GM23338 (cell line): ENCODE measurements around the gene REEP1. TPM values are rescaled to one million over a fixed set of nuclear protein-coding genes. Genes with fewer than 3 reads are reported as not detected.

ENCODE experiments used
- ATAC-seq: fragments of 200-7000 bp; cut with Tn5 transposase; 3 replicates; pipeline ENCODE4 v1.9.1; 2020
- DNase-seq: peaks from one replicate; pipeline ENCODE4 v3.0.0-alpha.2; 2015; ENCODE audit warnings: low spot score
- H2AFZ ChIP-seq: fragments of 200-600 bp; sonication (generic); 2 replicates; pipeline ENCODE4 v1.8.0; 2016; ENCODE audit warnings: antibody characterized with exemption, mild to moderate bottlenecking, moderate library complexity
- H3F3A ChIP-seq: fragments of 200-600 bp; sonication (generic); replicated peaks from 2 replicates; pipeline ENCODE4 v1.8.0; 2017; ENCODE audit warnings: antibody characterized with exemption, mixed run types, low read depth
- H3K27ac ChIP-seq: fragments of 200-600 bp; sonication (generic); 2 replicates; pipeline ENCODE4 v1.6.1; 2016; ENCODE audit warnings: low read depth
- H3K27me3 ChIP-seq: fragments of 200-600 bp; sonication (generic); 2 replicates; pipeline ENCODE4 v1.8.0; 2016; ENCODE audit warnings: mild to moderate bottlenecking, mixed run types, moderate library complexity; ENCODE audit not compliant: insufficient read depth
- H3K36me3 ChIP-seq: fragments of 200-600 bp; sonication (generic); 2 replicates; pipeline ENCODE4 v1.8.0; 2016; ENCODE audit warnings: mild to moderate bottlenecking; ENCODE audit not compliant: insufficient read depth
- H3K4me1 ChIP-seq: fragments of 200-600 bp; sonication (generic); 2 replicates; pipeline ENCODE4 v1.8.0; 2016; ENCODE audit warnings: mild to moderate bottlenecking, moderate library complexity; ENCODE audit not compliant: insufficient read depth
- H3K4me2 ChIP-seq: fragments of 200-600 bp; sonication (generic); 2 replicates; pipeline ENCODE4 v1.7.1; 2017; ENCODE audit warnings: mixed run types
- H3K4me3 ChIP-seq: fragments of 200-600 bp; sonication (generic); 2 replicates; pipeline ENCODE4 v1.6.1; 2016; ENCODE audit warnings: mixed run types
- H3K79me2 ChIP-seq: fragments of 200-600 bp; sonication (generic); replicated peaks from 2 replicates; pipeline ENCODE4 v1.8.0; 2017; ENCODE audit warnings: mild to moderate bottlenecking; ENCODE audit not compliant: insufficient read depth
- H3K9me2 ChIP-seq: fragments of 200-600 bp; sonication (generic); 2 replicates; pipeline ENCODE4 v1.8.0; 2017; ENCODE audit not compliant: insufficient read depth
- H4K20me1 ChIP-seq: fragments of 200-600 bp; sonication (generic); replicated peaks from 2 replicates; pipeline ENCODE4 v1.8.0; 2017; ENCODE audit warnings: mild to moderate bottlenecking; ENCODE audit not compliant: insufficient read depth
- H3K27ac Mint-ChIP-seq: 2 replicates; pipeline ENCODE4 v1.8.0; 2020; ENCODE audit warnings: inconsistent platforms, mild to moderate bottlenecking, moderate library complexity, mixed read lengths
- H3K27me3 Mint-ChIP-seq: 3 replicates; pipeline ENCODE4 v1.8.0; 2022; ENCODE audit warnings: low read depth, mild to moderate bottlenecking, moderate library complexity, mixed read lengths, inconsistent platforms; ENCODE audit not compliant: insufficient read depth, poor library complexity
- H3K36me3 Mint-ChIP-seq: 3 replicates; pipeline ENCODE4 v1.8.0; 2021; ENCODE audit warnings: low read depth, mild to moderate bottlenecking, inconsistent platforms, moderate library complexity, mixed read lengths
- H3K4me1 Mint-ChIP-seq: 3 replicates; pipeline ENCODE4 v1.8.0; 2020; ENCODE audit warnings: mild to moderate bottlenecking, inconsistent platforms, mixed read lengths
- H3K4me3 Mint-ChIP-seq: 3 replicates; pipeline ENCODE4 v1.8.0; 2021; ENCODE audit warnings: moderate library complexity, mild to moderate bottlenecking, inconsistent platforms, mixed read lengths
- H3K9me3 Mint-ChIP-seq: 3 replicates; pipeline ENCODE4 v1.8.0; 2020; ENCODE audit warnings: moderate library complexity, mild to moderate bottlenecking, inconsistent platforms, mixed read lengths
- CREB1 ChIP-seq: fragments of 250-450 bp; sonication (Bioruptor Pico); IDR thresholded peaks from 2 replicates; pipeline ENCODE4 v1.5.0; 2020; ENCODE audit warnings: low read depth, mild to moderate bottlenecking, moderate library complexity
- EZH2 ChIP-seq: fragments of 200-600 bp; sonication (generic); IDR thresholded peaks from one replicate; pipeline ENCODE4 v1.8.0; 2017; ENCODE audit warnings: antibody characterized with exemption, mild to moderate bottlenecking, low read depth; ENCODE audit not compliant: unreplicated experiment
- EZH2phosphoT487 ChIP-seq: fragments of 200-600 bp; sonication (generic); IDR thresholded peaks from one replicate; pipeline ENCODE4 v1.8.1; 2018; ENCODE audit warnings: antibody characterized with exemption; ENCODE audit not compliant: unreplicated experiment
- JUNB ChIP-seq: IDR thresholded peaks from one replicate; pipeline ENCODE4 v1.6.1; 2016; ENCODE audit warnings: antibody characterized with exemption; ENCODE audit not compliant: unreplicated experiment
- NANOG ChIP-seq: IDR thresholded peaks from 2 replicates; pipeline ENCODE4 v1.6.1; 2016; ENCODE audit warnings: antibody characterized with exemption, borderline replicate concordance
- POLR2AphosphoS5 ChIP-seq: IDR thresholded peaks from 2 replicates; pipeline ENCODE4 v1.6.1; 2016; ENCODE audit warnings: antibody characterized with exemption, low read depth
- STAT1 ChIP-seq: IDR thresholded peaks from one replicate; pipeline ENCODE4 v1.6.1; 2016; ENCODE audit warnings: antibody characterized with exemption; ENCODE audit not compliant: unreplicated experiment
- ZNF114 ChIP-seq: fragments of 250-450 bp; sonication (Bioruptor Pico); IDR thresholded peaks from 2 replicates; pipeline ENCODE4 v1.5.0; 2020; ENCODE audit warnings: mild to moderate bottlenecking, moderate library complexity
- ZNF331 ChIP-seq: fragments of 250-450 bp; sonication (Bioruptor Pico); IDR thresholded peaks from 2 replicates; pipeline ENCODE4 v1.5.0; 2020; ENCODE audit warnings: low read depth, mild to moderate bottlenecking, moderate library complexity
- polyA plus RNA-seq: library from polyadenylated mRNA; unstranded; fragments of >200 nt; fragmentation: Nextera tagmentation; extraction: Ambion mirVana; gene quantifications from 2 replicates; pipeline ENCODE4 v1.2.1, GENCODE V29; 2016
- total RNA-seq: library from RNA; depleted of rRNA; stranded (reverse); fragments of >200 nt; shearing (Covaris generic); gene quantifications from 2 replicates; pipeline ENCODE4 v1.2.3, GENCODE V29; 2014
- TF ChIP-seq, protein P1 (sequence below): IDR thresholded peaks from one replicate; pipeline ENCODE4 v1.6.1; 2018; ENCODE audit warnings: antibody characterized with exemption; ENCODE audit not compliant: unreplicated experiment
- TF ChIP-seq, protein P2 (sequence below): IDR thresholded peaks from 2 replicates; pipeline ENCODE4 v1.6.1; 2016; ENCODE audit warnings: antibody characterized with exemption
- TF ChIP-seq, protein P3 (sequence below), 2 experiments: fragments of 200-600 bp in 1 of 2; sonication (generic) in 1 of 2; conservative IDR thresholded peaks; 2 replicates each; pipeline versions ENCODE4 v1.5.1 to v1.6.1; 2016 to 2017; ENCODE audit warnings: antibody characterized with exemption in 2 of 2, low read depth in 2 of 2, mild to moderate bottlenecking in 2 of 2, moderate library complexity in 1 of 2
- TF ChIP-seq, protein P4 (sequence below): fragments of 250-450 bp; sonication (Bioruptor Pico); IDR thresholded peaks from 2 replicates; pipeline ENCODE4 v1.5.0; 2020; ENCODE audit warnings: mild to moderate bottlenecking, moderate library complexity

The REEP1 gene
- total and polyA plus RNA-seq, 2 experiments from 2014 or later: 1.6 to 1.8 TPM

DNA sequence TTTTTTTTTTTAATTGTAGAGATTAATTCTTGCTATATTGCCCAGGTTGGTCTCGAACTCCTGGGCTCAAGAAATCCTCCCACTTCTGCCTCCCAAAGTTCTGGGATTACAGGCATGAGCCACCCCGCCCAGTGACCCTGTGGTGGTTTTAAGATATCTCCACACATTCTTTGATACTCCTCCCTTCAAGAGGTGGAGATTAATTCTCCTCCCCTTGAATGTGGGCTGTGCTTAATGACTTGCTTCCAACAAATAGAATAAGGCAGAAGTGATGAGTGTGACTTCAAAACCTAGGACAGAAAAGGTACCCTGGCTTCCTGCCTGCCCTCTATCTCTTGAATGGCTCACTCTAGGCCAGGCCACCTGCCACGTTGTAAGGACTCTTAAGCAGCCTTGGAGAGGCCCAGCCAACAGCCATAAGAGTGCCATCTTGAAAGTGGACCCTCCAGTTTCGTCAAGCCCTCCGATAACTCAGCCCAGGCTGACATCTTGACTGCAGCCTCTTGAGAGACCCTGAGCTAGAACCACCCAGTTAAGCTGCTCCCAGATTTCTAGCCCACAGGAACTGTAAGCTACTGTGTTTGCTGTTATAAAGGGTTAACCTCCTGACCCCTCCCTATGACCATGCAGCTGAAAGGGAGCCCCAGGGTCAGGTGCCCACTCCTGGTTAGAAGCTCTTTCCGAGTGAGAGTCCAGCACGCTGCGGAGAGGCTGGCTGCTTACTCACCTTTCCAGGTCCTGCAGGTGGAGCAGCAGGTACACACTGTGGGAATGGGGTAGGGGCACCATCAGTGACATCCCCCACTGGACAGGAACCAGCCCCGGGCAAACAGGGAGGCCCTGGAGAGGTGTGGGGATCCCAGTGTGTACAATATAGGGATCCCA, 110.5 kb downstream of the REEP1 start:
- Histone ChIP-seq H3K4me3 (no peak overlapping the region), H3K9me2 (no peaks in the 10 kb centered on the region), H3K4me1 (no peaks in the 10 kb centered on the region), H3K79me2 (no peaks in the 10 kb centered on the region), H3K36me3 (no peaks in the 10 kb centered on the region), H3F3A (no peaks in the 10 kb centered on the region), H3K4me2 (no peak overlapping the region), H3K27me3 (no peaks in the 10 kb centered on the region), H2AFZ (no peak overlapping the region), H4K20me1 (no peaks in the 10 kb centered on the region), H3K27ac (no peak overlapping the region)
- no peak overlapping the region for H3K27ac Mint-ChIP-seq
- H3K27me3 Mint-ChIP-seq: peaks cover 10% of the 10 kb centered on the region
- no peaks in the 10 kb centered on the region for H3K36me3 Mint-ChIP-seq
- peaks cover 20% of the 10 kb centered on the region for H3K4me1 Mint-ChIP-seq
- H3K9me3 Mint-ChIP-seq: no peaks in the 10 kb centered on the region
- no peak for ATAC-seq
- DNase-seq: no peak
- no peak for TF ChIP-seq EZH2phosphoT487
- no peak for TF ChIP-seq ZNF114 (CRISPR knock-in tag)
- no peak for TF ChIP-seq EZH2
- no peak for TF ChIP-seq NANOG
- TF ChIP-seq STAT1: no peak
- no peak for TF ChIP-seq POLR2AphosphoS5
- TF ChIP-seq CREB1 (CRISPR knock-in tag): no peak
- TF ChIP-seq ZNF331 (CRISPR knock-in tag): no peak
- TF ChIP-seq JUNB: no peak
- TF ChIP-seq, protein P1, sequence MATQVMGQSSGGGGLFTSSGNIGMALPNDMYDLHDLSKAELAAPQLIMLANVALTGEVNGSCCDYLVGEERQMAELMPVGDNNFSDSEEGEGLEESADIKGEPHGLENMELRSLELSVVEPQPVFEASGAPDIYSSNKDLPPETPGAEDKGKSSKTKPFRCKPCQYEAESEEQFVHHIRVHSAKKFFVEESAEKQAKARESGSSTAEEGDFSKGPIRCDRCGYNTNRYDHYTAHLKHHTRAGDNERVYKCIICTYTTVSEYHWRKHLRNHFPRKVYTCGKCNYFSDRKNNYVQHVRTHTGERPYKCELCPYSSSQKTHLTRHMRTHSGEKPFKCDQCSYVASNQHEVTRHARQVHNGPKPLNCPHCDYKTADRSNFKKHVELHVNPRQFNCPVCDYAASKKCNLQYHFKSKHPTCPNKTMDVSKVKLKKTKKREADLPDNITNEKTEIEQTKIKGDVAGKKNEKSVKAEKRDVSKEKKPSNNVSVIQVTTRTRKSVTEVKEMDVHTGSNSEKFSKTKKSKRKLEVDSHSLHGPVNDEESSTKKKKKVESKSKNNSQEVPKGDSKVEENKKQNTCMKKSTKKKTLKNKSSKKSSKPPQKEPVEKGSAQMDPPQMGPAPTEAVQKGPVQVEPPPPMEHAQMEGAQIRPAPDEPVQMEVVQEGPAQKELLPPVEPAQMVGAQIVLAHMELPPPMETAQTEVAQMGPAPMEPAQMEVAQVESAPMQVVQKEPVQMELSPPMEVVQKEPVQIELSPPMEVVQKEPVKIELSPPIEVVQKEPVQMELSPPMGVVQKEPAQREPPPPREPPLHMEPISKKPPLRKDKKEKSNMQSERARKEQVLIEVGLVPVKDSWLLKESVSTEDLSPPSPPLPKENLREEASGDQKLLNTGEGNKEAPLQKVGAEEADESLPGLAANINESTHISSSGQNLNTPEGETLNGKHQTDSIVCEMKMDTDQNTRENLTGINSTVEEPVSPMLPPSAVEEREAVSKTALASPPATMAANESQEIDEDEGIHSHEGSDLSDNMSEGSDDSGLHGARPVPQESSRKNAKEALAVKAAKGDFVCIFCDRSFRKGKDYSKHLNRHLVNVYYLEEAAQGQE: no peak
- TF ChIP-seq, protein P2, sequence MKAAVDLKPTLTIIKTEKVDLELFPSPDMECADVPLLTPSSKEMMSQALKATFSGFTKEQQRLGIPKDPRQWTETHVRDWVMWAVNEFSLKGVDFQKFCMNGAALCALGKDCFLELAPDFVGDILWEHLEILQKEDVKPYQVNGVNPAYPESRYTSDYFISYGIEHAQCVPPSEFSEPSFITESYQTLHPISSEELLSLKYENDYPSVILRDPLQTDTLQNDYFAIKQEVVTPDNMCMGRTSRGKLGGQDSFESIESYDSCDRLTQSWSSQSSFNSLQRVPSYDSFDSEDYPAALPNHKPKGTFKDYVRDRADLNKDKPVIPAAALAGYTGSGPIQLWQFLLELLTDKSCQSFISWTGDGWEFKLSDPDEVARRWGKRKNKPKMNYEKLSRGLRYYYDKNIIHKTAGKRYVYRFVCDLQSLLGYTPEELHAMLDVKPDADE: no peak
- TF ChIP-seq, protein P3, sequence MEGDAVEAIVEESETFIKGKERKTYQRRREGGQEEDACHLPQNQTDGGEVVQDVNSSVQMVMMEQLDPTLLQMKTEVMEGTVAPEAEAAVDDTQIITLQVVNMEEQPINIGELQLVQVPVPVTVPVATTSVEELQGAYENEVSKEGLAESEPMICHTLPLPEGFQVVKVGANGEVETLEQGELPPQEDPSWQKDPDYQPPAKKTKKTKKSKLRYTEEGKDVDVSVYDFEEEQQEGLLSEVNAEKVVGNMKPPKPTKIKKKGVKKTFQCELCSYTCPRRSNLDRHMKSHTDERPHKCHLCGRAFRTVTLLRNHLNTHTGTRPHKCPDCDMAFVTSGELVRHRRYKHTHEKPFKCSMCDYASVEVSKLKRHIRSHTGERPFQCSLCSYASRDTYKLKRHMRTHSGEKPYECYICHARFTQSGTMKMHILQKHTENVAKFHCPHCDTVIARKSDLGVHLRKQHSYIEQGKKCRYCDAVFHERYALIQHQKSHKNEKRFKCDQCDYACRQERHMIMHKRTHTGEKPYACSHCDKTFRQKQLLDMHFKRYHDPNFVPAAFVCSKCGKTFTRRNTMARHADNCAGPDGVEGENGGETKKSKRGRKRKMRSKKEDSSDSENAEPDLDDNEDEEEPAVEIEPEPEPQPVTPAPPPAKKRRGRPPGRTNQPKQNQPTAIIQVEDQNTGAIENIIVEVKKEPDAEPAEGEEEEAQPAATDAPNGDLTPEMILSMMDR (conservative IDR thresholded peaks at IDR 0.05; ENCODE audit: low read depth in 2 of 2): no peak
- TF ChIP-seq, protein P4, sequence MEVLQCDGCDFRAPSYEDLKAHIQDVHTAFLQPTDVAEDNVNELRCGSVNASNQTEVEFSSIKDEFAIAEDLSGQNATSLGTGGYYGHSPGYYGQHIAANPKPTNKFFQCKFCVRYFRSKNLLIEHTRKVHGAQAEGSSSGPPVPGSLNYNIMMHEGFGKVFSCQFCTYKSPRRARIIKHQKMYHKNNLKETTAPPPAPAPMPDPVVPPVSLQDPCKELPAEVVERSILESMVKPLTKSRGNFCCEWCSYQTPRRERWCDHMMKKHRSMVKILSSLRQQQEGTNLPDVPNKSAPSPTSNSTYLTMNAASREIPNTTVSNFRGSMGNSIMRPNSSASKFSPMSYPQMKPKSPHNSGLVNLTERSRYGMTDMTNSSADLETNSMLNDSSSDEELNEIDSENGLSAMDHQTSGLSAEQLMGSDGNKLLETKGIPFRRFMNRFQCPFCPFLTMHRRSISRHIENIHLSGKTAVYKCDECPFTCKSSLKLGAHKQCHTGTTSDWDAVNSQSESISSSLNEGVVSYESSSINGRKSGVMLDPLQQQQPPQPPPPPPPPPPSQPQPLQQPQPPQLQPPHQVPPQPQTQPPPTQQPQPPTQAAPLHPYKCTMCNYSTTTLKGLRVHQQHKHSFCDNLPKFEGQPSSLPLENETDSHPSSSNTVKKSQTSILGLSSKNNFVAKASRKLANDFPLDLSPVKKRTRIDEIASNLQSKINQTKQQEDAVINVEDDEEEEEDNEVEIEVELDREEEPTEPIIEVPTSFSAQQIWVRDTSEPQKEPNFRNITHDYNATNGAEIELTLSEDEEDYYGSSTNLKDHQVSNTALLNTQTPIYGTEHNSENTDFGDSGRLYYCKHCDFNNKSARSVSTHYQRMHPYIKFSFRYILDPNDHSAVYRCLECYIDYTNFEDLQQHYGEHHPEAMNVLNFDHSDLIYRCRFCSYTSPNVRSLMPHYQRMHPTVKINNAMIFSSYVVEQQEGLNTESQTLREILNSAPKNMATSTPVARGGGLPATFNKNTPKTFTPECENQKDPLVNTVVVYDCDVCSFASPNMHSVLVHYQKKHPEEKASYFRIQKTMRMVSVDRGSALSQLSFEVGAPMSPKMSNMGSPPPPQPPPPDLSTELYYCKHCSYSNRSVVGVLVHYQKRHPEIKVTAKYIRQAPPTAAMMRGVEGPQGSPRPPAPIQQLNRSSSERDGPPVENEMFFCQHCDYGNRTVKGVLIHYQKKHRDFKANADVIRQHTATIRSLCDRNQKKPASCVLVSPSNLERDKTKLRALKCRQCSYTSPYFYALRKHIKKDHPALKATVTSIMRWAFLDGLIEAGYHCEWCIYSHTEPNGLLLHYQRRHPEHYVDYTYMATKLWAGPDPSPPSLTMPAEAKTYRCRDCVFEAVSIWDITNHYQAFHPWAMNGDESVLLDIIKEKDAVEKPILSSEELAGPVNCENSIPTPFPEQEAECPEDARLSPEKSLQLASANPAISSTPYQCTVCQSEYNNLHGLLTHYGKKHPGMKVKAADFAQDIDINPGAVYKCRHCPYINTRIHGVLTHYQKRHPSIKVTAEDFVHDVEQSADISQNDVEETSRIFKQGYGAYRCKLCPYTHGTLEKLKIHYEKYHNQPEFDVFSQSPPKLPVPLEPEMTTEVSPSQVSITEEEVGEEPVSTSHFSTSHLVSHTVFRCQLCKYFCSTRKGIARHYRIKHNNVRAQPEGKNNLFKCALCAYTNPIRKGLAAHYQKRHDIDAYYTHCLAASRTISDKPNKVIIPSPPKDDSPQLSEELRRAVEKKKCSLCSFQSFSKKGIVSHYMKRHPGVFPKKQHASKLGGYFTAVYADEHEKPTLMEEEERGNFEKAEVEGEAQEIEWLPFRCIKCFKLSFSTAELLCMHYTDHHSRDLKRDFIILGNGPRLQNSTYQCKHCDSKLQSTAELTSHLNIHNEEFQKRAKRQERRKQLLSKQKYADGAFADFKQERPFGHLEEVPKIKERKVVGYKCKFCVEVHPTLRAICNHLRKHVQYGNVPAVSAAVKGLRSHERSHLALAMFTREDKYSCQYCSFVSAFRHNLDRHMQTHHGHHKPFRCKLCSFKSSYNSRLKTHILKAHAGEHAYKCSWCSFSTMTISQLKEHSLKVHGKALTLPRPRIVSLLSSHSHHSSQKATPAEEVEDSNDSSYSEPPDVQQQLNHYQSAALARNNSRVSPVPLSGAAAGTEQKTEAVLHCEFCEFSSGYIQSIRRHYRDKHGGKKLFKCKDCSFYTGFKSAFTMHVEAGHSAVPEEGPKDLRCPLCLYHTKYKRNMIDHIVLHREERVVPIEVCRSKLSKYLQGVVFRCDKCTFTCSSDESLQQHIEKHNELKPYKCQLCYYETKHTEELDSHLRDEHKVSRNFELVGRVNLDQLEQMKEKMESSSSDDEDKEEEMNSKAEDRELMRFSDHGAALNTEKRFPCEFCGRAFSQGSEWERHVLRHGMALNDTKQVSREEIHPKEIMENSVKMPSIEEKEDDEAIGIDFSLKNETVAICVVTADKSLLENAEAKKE (CRISPR knock-in tag): no peak
- H3K4me3 Mint-ChIP-seq: no peak overlapping the region
